ENCODE measurements around the gene GTF2H2C_2.
"Not testable (repeated sequence)": the region's sequence is repeated elsewhere in the genome, so short reads cannot be mapped to it uniquely, and the experiment has no call there.

Gene GTF2H2C_2

DNA sequence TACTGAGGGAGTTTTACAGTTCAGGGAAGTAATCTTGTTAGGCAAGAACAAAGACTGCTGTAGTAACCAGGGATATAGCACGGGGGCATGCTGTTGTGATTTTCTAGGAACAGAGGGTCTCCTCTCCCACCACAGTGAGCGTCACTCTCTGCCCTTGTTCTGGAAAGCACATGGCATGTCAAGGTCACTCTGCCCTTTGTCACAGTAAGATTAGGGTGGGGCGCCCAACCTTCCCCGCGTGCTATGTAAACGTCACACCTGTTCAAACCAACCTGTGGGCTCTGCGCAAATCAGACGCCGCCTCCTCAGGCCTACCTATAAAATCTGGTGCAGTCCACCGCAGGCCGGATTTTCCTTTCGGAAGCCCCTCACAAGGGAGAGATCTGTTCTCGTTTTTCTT, 44.0 kb downstream of the GTF2H2C_2 start:
- BruUV-seq (replicated peaks); H3K27me3 ChIP-seq (replicated peaks; ENCODE audit: insufficient read depth, low read depth, low read length, poor library complexity); H3K4me1 ChIP-seq (ENCODE audit: insufficient read depth, low read length, poor library complexity, severe bottlenecking); DNase-seq (ENCODE audit: low spot score); H3K36me3 ChIP-seq (ENCODE audit: insufficient read depth, low read length, poor library complexity, severe bottlenecking); H3K27ac ChIP-seq (ENCODE audit: low read depth, low read length, poor library complexity, severe bottlenecking); CTCF ChIA-PET; H3K9me3 ChIP-seq (ENCODE audit: low read depth, low read length, poor library complexity, severe bottlenecking); intact Hi-C loops (cut with micrococcal nuclease; ENCODE audit: unreplicated experiment); H3K4me3 ChIP-seq (ENCODE audit: low read depth, low read length, poor library complexity, severe bottlenecking); POLR2A ChIA-PET (ENCODE audit: low non-redundant PET): not testable (repeated sequence)

DNA sequence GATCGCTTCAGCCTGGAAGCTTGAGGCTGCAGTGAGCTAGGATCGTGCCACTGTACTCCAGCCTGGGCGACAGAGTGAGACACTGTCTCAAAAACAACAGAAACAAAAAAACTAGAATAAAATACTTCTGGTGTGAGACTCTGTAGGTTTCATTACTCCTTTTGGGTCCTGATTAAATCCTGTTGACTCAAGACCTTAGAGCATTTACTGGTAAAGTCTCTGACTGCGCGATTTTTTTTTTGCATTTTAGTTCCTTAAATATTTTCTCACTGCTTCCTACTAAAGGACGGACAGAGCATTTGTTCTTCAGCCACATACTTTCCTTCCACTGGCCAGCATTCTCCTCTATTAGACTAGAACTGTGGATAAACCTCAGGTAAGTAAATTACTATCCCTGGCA, 46.8 kb downstream of the GTF2H2C_2 start:
- H3K27ac ChIP-seq (ENCODE audit: low read depth, low read length, poor library complexity, severe bottlenecking); H3K27me3 ChIP-seq (replicated peaks; ENCODE audit: insufficient read depth, low read depth, low read length, poor library complexity); H3K4me3 ChIP-seq (ENCODE audit: low read depth, low read length, poor library complexity, severe bottlenecking); intact Hi-C loops (cut with micrococcal nuclease; ENCODE audit: unreplicated experiment); POLR2A ChIA-PET (ENCODE audit: low non-redundant PET); DNase-seq (ENCODE audit: low spot score); BruUV-seq (replicated peaks); H3K36me3 ChIP-seq (ENCODE audit: insufficient read depth, low read length, poor library complexity, severe bottlenecking); CTCF ChIA-PET; H3K9me3 ChIP-seq (ENCODE audit: low read depth, low read length, poor library complexity, severe bottlenecking); H3K4me1 ChIP-seq (ENCODE audit: insufficient read depth, low read length, poor library complexity, severe bottlenecking): not testable (repeated sequence)

DNA sequence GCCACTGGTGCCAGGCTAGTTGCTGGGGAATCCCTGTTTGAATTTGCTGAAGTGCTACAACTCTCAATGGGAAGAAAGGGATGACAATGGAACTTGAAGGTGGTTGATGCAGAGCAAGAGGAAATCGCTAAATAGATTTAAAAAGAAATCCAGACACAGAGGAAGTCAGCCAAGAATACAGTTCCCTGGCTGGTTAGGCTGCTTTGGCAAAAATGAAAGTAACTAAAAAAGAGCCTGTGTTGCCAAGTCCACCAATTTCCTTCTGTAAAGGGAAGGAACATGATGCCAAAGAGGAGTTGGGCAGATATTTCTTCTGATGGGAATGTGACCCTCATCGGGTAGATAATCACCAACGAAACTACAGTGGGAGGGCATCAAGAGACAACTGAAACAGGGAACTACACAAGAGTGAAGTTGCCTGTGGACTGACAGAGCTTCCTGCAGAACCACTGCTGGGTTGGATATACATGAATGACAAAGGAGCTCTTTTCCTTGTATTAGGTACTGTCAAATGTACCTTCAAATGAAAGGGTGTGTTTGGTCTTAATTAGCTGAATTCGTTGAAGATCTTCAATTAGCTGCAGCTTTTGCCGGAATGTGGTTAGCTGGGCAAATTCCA, 49.0 kb downstream of the GTF2H2C_2 start:
- intact Hi-C loops (cut with micrococcal nuclease; ENCODE audit: unreplicated experiment); H3K36me3 ChIP-seq (ENCODE audit: insufficient read depth, low read length, poor library complexity, severe bottlenecking); H3K4me3 ChIP-seq (ENCODE audit: low read depth, low read length, poor library complexity, severe bottlenecking); H3K9me3 ChIP-seq (ENCODE audit: low read depth, low read length, poor library complexity, severe bottlenecking); H3K4me1 ChIP-seq (ENCODE audit: insufficient read depth, low read length, poor library complexity, severe bottlenecking); H3K27ac ChIP-seq (ENCODE audit: low read depth, low read length, poor library complexity, severe bottlenecking); POLR2A ChIA-PET (ENCODE audit: low non-redundant PET); BruUV-seq (replicated peaks); CTCF ChIA-PET; DNase-seq (ENCODE audit: low spot score); H3K27me3 ChIP-seq (replicated peaks; ENCODE audit: insufficient read depth, low read depth, low read length, poor library complexity): not testable (repeated sequence)

- H3K4me1 ChIP-seq (ENCODE audit: insufficient read depth, low read length, poor library complexity, severe bottlenecking); H3K4me3 ChIP-seq (ENCODE audit: low read depth, low read length, poor library complexity, severe bottlenecking); H3K9me3 ChIP-seq (ENCODE audit: low read depth, low read length, poor library complexity, severe bottlenecking); DNase-seq (ENCODE audit: low spot score); POLR2A ChIA-PET (ENCODE audit: low non-redundant PET); CTCF ChIA-PET; BruUV-seq (replicated peaks); H3K27me3 ChIP-seq (replicated peaks; ENCODE audit: insufficient read depth, low read depth, low read length, poor library complexity); H3K27ac ChIP-seq (ENCODE audit: low read depth, low read length, poor library complexity, severe bottlenecking); intact Hi-C loops (cut with micrococcal nuclease; ENCODE audit: unreplicated experiment); H3K36me3 ChIP-seq (ENCODE audit: insufficient read depth, low read length, poor library complexity, severe bottlenecking): not testable (repeated sequence)
Measured at GRCh38 chr5:70469926-70470509, 54.9 kb downstream of the GTF2H2C_2 start.
